Ammon's horn (tissue), 1 donor: ENCODE measurements around the gene RBPJL.
A peak's percentile ranks its signal among the peaks of the same experiment; 100 is the strongest.
"Not testable (repeated sequence)": the region's sequence is repeated elsewhere in the genome, so short reads cannot be mapped to it uniquely, and the experiment has no call there.

Experiments used
- DNase-seq: peaks from one replicate; pipeline ENCODE4 v3.0.0-alpha.2; 2016; ENCODE audit warnings: low spot score

RBPJL gene

DNA sequence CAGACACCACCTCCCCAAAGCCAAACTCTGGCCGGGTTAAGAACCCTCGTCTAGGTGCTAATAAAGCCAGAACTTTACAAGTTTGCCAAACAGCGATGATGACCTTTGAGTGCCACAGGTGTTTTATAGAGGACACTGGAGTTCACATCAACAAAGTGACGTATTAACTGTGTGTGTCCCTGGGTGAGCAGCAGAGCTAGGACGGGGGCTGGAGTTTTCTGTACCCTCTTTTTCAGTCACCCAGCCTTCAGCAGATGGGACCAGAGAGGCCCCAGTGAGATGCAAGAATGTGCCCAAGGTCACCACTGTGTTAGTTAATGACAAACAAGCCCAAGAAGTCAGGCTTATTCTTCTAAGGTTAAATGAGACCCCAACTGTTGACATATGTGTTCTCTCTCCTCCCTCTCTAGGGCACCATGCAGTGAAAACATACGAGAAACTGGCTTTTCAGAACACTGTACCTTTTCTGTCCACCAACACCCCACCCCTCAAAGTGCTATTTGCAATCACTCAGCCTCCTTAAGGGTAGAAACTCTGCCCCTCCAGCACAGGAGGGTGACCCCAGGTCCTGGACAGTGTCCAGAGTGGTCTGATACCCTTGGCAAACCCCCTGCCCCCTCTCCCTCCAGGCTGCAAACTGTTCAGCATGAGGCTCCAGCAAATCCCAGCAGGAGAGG, 36.4 kb downstream of the RBPJL start:
- DNase-seq: no peak

DNA sequence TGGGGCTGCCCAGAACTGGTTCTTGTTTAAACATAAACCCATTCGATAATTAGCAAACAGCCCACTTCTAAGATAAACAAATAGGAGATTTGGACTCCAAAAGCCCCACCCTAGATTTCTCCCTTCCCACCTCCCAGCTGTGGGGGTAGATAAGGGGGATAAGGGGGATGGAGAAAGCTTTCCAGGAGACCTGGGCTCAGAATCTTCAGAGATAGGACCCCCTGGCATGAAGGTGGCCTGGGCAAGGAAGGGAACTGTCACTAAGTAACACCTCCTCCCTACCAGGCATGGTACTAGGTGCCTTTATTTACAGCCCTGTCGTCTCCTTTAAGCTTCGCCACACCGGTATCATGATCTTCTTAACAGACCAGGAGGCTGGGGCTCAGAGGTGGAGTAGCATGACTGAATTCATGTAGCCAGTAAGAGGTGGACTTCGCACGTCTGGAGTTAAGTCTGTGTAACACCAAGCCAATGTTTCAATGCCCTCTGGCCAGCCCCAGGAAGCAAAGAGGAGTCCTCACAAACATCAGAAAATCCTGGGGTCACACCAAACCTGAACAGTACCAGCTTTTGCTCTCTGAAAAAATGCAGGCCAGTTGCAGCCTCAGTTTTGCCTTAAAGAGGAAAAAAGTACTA, 37.0 kb downstream of the RBPJL start:
- DNase-seq: no peak

DNA sequence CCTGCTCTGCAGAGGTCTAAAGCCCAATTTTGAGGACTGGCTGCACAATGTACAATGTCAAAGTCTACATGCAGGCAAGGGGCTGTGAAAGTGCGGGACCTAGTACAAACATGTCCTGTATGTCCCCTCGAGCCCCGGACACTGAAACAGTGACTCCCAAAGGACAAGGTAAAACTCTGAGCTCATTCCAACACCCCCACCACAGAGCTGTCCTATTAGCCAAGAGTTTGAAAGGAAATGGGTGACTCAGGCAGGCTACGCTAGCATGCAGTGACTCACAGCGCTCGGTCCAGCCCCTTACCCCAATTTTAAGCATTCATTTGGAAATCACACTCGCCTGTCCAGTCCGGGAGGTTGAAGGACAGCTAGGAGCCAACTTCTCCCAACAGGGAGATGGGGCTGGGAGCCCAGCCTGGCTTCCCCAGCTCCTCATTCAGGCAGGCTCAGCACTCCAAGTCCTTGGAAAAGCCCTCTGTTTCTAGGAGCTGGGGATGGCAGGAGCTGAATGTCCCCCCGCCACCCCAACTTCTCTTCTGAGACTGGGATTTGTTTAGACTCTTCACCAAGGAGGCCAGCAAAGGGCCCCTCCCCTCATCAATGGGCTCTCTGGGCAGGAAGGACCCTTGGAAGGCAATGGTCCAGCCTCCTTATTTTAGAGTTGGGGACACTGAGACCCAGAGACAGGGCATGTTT, 37.7 kb downstream of the RBPJL start:
- DNase-seq: peak; percentile 65

DNA sequence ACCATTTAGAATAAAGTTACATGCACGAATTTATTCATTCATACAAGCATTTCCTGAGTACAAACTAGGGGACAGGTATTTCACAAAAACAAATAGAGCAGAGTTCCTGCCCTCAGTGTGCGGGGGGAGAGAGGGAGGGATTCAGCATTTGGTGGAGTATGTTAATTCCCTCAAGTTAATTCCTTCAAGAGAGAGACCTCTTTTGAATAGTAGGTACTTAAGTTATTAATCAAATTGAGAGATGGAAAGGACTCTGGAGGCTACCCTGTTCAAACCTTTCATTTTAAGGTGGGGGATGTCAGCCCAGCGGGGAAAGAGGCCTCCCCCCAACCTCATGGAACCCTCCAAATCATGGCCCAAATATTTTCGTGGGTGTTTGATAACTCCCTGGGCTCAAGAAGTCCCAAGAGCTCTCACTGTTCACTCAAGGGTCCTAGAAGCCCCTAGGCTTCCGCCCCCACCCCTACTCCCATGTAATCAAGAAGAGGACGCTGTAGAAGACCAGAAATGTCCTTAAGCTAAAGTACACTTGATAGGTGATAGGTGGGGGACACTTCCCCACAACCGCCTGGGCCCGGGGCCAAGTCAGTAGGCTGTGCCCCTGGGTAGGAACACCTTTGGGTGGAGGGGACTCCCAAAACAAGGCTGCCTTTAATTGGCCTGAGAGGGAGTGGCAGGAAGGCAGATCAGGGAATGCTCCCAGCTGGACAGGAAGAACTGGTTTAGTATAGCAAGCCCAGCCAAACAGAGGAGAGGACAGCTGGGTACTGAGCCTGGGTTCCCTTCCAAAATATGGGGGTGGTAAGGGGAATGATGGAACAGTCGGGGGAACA, 38.7 kb downstream of the RBPJL start:
- DNase-seq: no peak

- DNase-seq: no peak
These were observed 39.7 kb downstream of the RBPJL start for GRCh38 chr20:45346291-45346718.

DNA sequence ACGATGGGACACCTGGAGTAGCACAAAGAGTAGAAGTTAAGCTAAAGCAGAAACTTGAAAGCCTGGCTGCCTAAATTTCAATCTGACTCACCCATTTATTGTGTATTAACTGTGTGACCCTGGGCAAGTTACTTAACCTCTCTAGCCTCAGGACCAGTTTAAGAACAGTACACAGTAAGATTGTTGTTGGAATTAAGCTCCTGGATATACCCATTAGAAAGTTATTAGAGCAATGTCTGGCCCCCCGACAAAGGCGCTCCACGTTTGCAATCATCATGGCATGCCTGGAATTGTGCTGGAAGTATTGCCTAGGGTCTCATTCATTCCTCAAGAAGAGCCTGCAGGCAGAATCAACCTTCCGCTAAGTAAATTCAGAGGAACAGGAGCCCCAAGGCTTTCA, 40.2 kb downstream of the RBPJL start:
- DNase-seq: no peak

GRCh38 chr20:45347297-45347935, 40.8 kb downstream of the RBPJL start:
- no peak for DNase-seq

DNA sequence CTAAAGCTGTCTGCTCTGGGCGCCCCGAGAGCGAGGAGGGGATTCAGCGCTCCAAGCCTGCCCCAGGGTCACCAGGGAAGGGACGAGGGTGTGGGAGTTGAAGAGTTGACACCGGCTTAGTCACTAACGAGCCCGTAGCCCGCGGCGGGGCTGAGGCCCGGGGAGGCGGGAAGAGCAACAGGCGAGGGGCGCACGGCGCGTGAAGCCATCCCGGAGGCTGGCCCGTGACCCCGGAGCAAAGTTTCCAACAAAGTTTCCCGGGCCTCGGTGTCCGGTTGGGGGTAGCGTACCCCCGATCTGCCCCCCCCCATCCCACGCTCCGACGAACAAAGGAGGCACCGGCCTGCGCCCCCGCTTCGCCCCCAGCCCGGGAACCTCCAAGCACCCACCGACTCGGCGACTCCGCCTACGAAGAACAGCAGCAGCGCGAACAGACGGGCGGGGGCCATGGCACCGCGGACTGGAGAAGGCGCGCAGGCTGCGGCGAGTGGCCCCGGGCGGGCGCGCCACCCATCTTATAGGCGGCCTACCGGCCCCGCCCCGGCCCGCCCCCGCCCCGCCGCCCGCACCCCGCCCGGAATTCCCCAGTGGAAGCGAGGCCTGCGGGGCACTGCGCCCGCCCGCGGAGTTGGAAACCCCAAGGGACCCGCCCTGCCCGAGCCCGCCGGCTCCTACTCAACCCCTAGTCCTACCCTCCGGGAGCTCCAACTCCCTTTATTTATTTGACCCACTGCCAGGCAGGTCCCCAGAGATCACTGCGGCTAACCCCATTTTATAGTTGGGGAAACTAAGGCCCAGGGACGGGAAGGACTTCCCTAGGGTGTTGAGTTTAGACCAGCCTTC, 41.5 kb downstream of the RBPJL start, which contains the start of gene SDC4:
Gene SDC4, minus strand, starts transcription at position 489 of the 843 bp plus-strand sequence. Its CDS starts 40 bp downstream, at position 449.
- DNase-seq: peak; percentile 51

DNA sequence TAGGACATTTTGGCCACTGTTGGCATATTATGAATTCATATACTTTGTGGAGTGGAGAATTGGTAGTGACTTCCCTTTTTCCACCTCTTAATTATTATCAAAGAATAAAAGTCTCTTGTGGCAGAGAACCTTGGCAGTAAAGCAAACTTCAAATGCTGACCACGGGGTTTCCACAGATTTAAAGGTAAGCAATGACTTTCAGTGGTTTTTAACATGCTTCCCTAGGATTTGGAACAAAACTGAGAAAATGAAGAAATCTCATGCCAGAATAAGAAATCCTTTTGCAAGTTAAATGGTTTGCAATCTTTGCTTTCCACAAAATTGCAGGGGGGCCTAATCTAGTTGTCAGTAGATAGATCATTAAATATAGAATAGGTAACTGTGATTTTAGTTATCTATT, 43.6 kb downstream of the RBPJL start:
- no peak for DNase-seq

DNA sequence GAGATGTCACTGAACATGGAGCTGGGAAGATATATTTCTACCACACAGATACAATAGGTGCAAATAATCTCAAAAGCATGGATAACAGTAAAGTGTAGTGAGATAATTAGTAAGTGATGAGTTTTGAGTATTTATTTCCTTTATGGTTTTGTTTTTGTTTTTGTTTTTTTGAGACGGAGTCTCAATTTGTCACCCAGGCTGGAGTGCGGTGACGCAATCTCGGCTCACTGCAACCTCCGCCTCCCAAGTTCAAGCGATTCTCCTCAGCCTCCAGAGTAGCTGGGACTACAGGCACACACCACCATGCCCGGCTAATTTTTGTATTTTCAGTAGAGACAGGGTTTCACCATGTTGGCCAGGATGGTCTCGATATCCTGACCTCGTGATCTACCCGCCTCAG, 44.2 kb downstream of the RBPJL start:
- DNase-seq: not testable (repeated sequence)

GRCh38 chr20:45352729-45353128, 46.1 kb downstream of the RBPJL start:
- no peak for DNase-seq

GRCh38 chr20:45353746-45354145, 47.1 kb downstream of the RBPJL start:
- no peak for DNase-seq

DNA sequence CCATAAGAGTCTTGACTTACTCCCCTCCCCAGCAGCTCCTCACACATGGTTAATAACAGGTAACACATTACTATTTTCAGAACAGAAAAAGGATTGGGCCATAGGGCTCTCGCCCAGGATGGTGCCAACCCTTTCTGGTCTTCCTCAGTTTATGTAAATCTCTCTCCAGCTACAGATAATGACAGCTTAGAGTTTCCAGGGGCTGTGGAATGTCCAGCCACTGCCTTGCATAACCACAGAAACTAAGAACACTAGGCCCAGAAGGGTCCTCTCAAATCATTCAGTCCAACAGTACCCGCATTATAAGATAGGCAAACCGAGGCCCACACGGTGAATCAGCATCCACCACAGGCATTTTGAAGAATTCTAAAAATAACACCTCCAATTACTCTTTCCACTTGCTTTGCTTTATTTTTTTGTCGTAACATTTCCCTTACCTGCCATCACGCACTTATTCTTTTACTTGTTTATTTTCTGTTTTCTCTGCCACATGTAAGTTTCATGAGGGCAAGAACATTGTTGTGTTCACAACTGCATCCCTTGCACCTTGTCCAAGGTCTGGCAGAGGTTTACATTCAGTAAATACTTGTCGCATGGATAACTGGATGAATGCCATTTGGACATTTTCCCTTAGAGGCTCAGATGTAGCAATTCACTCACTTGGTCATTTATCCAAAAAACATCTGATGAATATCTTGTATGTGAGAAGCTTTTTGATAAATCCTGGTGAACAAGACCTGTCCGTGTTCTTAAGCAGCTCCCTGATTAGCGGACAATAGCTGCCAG, 48.0 kb downstream of the RBPJL start:
- no peak for DNase-seq

DNA sequence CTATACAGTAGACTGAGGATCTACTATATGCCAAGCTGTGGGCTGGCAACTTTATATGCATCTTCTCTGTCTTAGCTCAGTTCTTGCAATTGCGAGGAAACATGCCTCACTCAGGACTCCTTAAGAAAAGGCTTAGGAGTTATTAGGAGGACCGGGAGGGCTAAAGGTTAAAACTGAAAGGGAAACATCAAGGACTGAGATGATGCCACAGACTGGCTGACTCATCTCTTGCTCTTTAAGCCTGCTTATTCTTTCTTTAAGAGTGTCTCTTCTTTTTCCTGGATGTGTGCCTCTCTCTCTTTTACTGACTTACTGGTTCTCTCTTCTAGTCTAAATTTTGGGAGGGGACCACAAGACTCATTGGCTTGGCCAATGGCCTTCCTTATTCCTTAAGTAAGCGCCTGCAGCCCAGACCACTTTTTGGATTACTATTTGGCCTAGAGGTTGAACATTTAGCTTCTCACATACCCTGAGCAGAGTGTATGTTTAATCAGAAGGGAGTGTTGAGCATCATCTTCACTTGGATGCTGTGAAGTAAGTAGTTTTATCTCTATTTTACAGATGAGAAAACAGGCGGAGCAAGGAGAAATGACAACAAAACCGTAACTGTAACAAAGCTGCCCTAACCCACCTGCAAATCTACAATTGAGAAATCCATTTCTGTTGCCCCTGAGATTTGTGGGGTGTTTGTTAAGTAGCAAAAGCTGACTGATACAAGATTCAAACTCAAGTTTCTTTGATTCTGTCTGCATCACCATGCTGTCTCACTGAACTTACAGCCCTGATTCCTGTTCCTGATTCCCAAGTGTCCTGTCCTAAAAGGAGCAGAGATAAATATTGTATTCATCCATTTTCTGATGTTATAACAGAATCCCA, 48.8 kb downstream of the RBPJL start:
- no peak for DNase-seq

- DNase-seq: peak; percentile 72
These were observed 51.8 kb downstream of the RBPJL start for GRCh38 chr20:45358282-45359068.

DNA sequence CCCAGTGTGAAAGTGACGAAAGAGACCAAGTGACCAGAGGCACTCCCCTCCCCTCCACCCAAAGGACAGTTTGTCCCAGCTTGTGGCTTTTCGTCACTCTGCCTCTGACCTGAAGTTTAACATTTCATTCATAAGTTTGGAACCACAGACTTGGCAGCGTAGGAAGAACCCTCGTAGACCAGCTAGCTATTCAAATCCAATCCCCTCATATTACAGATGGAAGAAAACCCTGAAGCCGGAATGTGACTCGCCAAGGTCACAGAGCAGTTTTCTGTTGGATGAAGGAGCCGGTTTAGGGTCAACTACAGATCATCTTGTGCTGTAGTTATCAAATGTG, 52.4 kb downstream of the RBPJL start:
- DNase-seq: no peak

DNA sequence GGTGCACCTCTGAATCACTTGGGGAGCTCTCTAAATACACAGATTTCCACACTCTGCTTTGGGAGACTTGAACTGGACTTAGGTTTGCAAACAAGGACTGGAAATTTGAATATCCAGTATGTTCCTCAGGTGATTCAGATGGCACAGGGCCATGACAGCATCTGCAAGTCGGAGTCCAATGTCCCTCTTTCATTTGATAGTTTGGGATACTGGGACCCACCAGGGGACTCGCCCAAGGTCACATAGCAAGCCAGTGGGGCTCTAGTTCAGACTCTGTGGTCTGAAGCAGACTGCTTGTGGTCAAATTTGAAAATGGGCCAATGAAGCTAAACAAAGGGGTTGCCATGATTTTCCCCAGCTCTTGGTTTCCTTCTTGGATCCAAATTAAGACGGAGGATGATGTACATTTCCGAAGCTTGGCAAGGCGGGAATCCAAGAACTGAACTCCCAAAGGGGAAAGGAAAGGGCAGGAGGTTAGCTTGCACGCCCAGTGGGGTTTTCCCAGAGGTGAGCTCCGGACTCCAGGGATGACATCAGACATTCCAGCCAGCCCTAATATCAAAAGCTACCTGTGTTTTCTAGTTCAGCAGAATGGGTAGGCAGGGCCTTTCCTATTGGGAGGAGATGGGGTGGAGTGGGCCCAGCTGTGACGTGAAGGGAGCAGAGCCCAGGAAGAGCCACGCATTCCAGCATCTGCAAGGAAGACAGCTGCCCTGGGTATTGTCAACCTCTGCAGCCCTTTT, 52.9 kb downstream of the RBPJL start:
- no peak for DNase-seq

DNA sequence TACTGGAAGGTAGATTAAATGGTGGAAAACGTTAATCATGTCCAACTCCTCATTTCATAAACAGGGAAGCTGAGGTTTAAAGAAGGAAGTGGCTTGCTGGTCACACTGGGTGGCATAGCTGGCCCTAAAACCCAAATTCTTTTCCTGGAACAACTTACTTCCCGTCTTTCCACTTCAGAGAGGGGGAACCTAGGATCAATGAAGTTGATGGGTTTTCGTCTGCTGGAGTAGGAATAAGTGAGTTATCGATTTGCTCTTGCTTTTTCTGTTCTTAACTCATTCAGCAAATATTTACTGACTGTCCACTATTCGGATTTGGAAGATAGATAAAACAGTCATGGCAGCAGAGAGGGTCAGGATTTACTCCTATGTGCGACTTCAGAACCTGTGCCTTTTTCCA, 55.2 kb downstream of the RBPJL start:
- no peak for DNase-seq
